Measurements from ENCODE around the gene SLC10A7.

GRCh38 chr4:146275370-146275769, 246.4 kb downstream of the SLC10A7 start:
- no peak for TF ChIP-seq EZH2 (optimal IDR thresholded peaks at IDR 0.05; ENCODE audit: low read depth, low read length)
- TF ChIP-seq, protein P1, sequence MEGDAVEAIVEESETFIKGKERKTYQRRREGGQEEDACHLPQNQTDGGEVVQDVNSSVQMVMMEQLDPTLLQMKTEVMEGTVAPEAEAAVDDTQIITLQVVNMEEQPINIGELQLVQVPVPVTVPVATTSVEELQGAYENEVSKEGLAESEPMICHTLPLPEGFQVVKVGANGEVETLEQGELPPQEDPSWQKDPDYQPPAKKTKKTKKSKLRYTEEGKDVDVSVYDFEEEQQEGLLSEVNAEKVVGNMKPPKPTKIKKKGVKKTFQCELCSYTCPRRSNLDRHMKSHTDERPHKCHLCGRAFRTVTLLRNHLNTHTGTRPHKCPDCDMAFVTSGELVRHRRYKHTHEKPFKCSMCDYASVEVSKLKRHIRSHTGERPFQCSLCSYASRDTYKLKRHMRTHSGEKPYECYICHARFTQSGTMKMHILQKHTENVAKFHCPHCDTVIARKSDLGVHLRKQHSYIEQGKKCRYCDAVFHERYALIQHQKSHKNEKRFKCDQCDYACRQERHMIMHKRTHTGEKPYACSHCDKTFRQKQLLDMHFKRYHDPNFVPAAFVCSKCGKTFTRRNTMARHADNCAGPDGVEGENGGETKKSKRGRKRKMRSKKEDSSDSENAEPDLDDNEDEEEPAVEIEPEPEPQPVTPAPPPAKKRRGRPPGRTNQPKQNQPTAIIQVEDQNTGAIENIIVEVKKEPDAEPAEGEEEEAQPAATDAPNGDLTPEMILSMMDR (IDR thresholded peaks at IDR 0.05; ENCODE audit: low read length): no peak
